ENCODE measurements around the gene AZGP1. TPM values are rescaled to one million over a fixed set of nuclear protein-coding genes. Genes with fewer than 3 reads are reported as not detected.

The AZGP1 gene
- not detected in 2 replicates for total RNA-seq

- H3K9me3 Mint-ChIP-seq: no peaks in the 10 kb centered on the region
These were observed at the start of gene AZGP1 for GRCh38 chr7:99975782-99976521. TSS of gene AZGP1 (minus strand) at chr7:99976031. CDS start at chr7:99976020, 11 bp downstream.

DNA sequence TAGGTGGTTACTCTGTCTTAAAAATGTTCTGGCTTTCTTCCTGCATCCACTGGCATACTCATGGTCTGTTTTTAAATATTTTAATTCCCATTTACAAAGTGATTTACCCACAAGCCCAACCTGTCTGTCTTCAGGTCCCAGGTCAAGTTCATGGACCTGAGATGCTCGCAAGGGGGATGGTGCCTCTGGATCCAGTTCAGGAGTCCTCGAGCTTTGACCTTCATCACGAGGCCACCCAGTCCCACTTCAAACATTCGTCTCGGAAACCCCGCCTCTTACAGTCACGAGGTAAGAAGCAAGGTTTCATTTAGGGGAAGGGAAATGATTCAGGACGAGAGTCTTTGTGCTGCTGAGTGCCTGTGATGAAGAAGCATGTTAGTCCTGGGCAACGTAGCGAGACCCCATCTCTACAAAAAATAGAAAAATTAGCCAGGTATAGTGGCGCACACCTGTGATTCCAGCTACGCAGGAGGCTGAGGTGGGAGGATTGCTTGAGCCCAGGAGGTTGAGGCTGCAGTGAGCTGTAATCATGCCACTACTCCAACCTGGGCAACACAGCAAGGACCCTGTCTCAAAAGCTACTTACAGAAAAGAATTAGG is 48.3 kb upstream of the AZGP1 start:
- Mint-ChIP-seq H3K36me3 (ENCODE audit: low read depth) (peaks cover 59% of the 10 kb centered on the region), H3K9me3 (no peaks in the 10 kb centered on the region), H3K4me1 (ENCODE audit: low read depth) (peaks cover 18% of the 10 kb centered on the region), H3K4me3 (ENCODE audit: low read depth) (no peak overlapping the region), H3K27me3 (ENCODE audit: low read depth) (no peaks in the 10 kb centered on the region), H3K27ac (no peak overlapping the region)
- intact Hi-C loops (cut with micrococcal nuclease): no loop called here
- no peak for DNase-seq (ENCODE audit: low spot score)

More at GRCh38 chr7:99975782-99976521, at the start of gene AZGP1:
- Mint-ChIP-seq H3K27ac (no peak within 1 kb of the TSS), H3K4me3 (ENCODE audit: low read depth) (no peak within 1 kb of the TSS), H3K36me3 (ENCODE audit: low read depth) (no peaks in the 10 kb centered on the region), H3K27me3 (ENCODE audit: low read depth) (peaks cover 9% of the 10 kb centered on the region), H3K4me1 (ENCODE audit: low read depth) (no peaks in the 10 kb centered on the region)
- DNase-seq (ENCODE audit: low spot score): no peak
- intact Hi-C loops (cut with micrococcal nuclease): loop anchor here (5.0 kb wide), 1 partner anchor 76 kb away; no protein-coding TSS in a partner anchor

- DNase-seq (ENCODE audit: low spot score): no peak
- H3K36me3 Mint-ChIP-seq (ENCODE audit: low read depth): peaks cover 57% of the 10 kb centered on the region
- intact Hi-C loops (cut with micrococcal nuclease): no loop called here
- H3K27me3 Mint-ChIP-seq (ENCODE audit: low read depth): no peaks in the 10 kb centered on the region
- no peaks in the 10 kb centered on the region for H3K9me3 Mint-ChIP-seq
- no peak overlapping the region for H3K4me3 Mint-ChIP-seq (ENCODE audit: low read depth)
- H3K27ac Mint-ChIP-seq: no peak overlapping the region
- peaks cover 18% of the 10 kb centered on the region for H3K4me1 Mint-ChIP-seq (ENCODE audit: low read depth)
These were observed 47.7 kb upstream of the AZGP1 start for GRCh38 chr7:100023526-100023925.

- Mint-ChIP-seq H3K27me3 (ENCODE audit: low read depth) (no peaks in the 10 kb centered on the region), H3K9me3 (no peaks in the 10 kb centered on the region), H3K27ac (no peak overlapping the region), H3K36me3 (ENCODE audit: low read depth) (peaks cover 52% of the 10 kb centered on the region), H3K4me1 (ENCODE audit: low read depth) (peaks cover 21% of the 10 kb centered on the region), H3K4me3 (ENCODE audit: low read depth) (no peak overlapping the region)
- no peak for DNase-seq (ENCODE audit: low spot score)
- intact Hi-C loops (cut with micrococcal nuclease): no loop called here
These were observed 46.8 kb upstream of the AZGP1 start for GRCh38 chr7:100022621-100023020.

GRCh38 chr7:100021297-100021696 is 45.5 kb upstream of the AZGP1 start:
- intact Hi-C loops (cut with micrococcal nuclease): no loop called here
- H3K4me3 Mint-ChIP-seq (ENCODE audit: low read depth): no peak overlapping the region
- peaks cover 30% of the 10 kb centered on the region for H3K4me1 Mint-ChIP-seq (ENCODE audit: low read depth)
- no peak overlapping the region for H3K27ac Mint-ChIP-seq
- DNase-seq (ENCODE audit: low spot score): no peak
- H3K9me3 Mint-ChIP-seq: no peaks in the 10 kb centered on the region
- peaks cover 56% of the 10 kb centered on the region for H3K36me3 Mint-ChIP-seq (ENCODE audit: low read depth)
- H3K27me3 Mint-ChIP-seq (ENCODE audit: low read depth): no peaks in the 10 kb centered on the region

GRCh38 chr7:100019908-100020307 is 44.1 kb upstream of the AZGP1 start:
- peaks cover 46% of the 10 kb centered on the region for H3K36me3 Mint-ChIP-seq (ENCODE audit: low read depth)
- intact Hi-C loops (cut with micrococcal nuclease): no loop called here
- DNase-seq (ENCODE audit: low spot score): no peak
- H3K27ac Mint-ChIP-seq: peak overlapping the region; percentile 73
- H3K4me1 Mint-ChIP-seq (ENCODE audit: low read depth): peaks cover 32% of the 10 kb centered on the region
- no peaks in the 10 kb centered on the region for H3K27me3 Mint-ChIP-seq (ENCODE audit: low read depth)
- H3K4me3 Mint-ChIP-seq (ENCODE audit: low read depth): no peak overlapping the region
- no peaks in the 10 kb centered on the region for H3K9me3 Mint-ChIP-seq

DNA sequence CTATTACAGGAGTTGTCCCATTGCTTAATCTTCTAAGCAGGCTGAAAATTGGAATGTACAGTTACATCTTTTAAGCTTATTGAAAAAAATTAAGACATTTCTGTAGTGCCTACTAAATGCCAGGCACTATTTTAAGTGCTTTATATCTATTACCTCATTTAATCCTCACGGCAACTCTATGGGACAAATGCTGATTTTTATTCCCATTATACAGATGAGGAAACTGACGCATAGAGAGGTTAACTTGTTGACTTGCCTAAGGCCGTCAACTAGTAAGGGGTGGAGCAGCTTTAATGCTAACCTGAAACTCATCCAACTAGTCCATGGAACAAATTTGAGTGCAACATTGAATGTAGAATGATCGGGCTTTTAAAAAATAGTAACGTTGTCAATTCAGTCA is 42.0 kb upstream of the AZGP1 start:
- H3K27ac Mint-ChIP-seq: peak overlapping the region; percentile 17
- intact Hi-C loops (cut with micrococcal nuclease): no loop called here
- no peak for DNase-seq (ENCODE audit: low spot score)
- H3K36me3 Mint-ChIP-seq (ENCODE audit: low read depth): peaks cover 29% of the 10 kb centered on the region
- no peaks in the 10 kb centered on the region for H3K9me3 Mint-ChIP-seq
- H3K4me1 Mint-ChIP-seq (ENCODE audit: low read depth): peaks cover 33% of the 10 kb centered on the region
- H3K4me3 Mint-ChIP-seq (ENCODE audit: low read depth): peak overlapping the region; percentile 26
- no peaks in the 10 kb centered on the region for H3K27me3 Mint-ChIP-seq (ENCODE audit: low read depth)

- Mint-ChIP-seq H3K27me3 (ENCODE audit: low read depth) (no peaks in the 10 kb centered on the region), H3K27ac (no peak overlapping the region), H3K4me3 (ENCODE audit: low read depth) (peak overlapping the region; percentile 26), H3K9me3 (no peaks in the 10 kb centered on the region), H3K4me1 (ENCODE audit: low read depth) (peaks cover 33% of the 10 kb centered on the region), H3K36me3 (ENCODE audit: low read depth) (peaks cover 23% of the 10 kb centered on the region)
- intact Hi-C loops (cut with micrococcal nuclease): no loop called here
- DNase-seq (ENCODE audit: low spot score): no peak
These were observed 41.5 kb upstream of the AZGP1 start for GRCh38 chr7:100017300-100017699.

DNA sequence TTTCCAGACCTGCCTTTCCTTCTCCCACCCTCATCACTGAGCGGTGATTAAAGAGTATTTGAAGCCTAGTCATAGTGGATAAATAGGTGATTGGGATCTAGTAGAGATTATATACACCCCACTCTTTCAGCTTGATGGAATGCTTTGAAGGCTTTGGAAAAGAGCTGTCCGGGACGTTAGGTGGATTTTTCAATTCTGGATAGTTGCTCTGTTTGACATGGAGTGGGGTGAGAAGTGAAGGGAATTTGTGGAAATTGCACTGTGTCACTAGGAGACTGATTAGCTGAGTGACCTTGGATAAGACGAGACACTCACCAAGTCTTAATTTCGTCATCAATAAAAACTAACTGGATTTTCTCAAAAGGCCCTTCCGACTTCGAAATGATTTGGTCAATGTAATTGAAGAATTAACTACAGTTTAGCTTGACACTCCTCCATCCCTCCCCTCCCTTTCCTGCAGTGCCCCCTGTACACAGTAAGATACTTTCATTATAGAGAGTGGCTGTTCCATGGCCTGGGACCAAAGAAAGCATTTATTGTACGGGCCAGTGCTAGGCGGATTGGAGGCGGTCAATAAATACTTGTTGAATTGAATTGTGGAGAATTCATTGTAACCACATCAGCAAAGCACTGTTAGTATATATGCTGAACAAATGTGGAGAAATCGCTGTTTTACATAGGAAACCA is 40.5 kb upstream of the AZGP1 start:
- Mint-ChIP-seq H3K27me3 (ENCODE audit: low read depth) (no peaks in the 10 kb centered on the region), H3K4me3 (ENCODE audit: low read depth) (peak overlapping the region; percentile 91), H3K36me3 (ENCODE audit: low read depth) (peaks cover 21% of the 10 kb centered on the region), H3K27ac (peak overlapping the region; percentile 95), H3K9me3 (no peaks in the 10 kb centered on the region), H3K4me1 (ENCODE audit: low read depth) (peaks cover 29% of the 10 kb centered on the region)
- intact Hi-C loops (cut with micrococcal nuclease): loop anchor here (1.0 kb wide), 1 partner anchor 33 kb away; the partner anchor contains the start of gene ZSCAN21
- no peak for DNase-seq (ENCODE audit: low spot score)

- peak; percentile 80 for DNase-seq (ENCODE audit: low spot score)
- Mint-ChIP-seq H3K27me3 (ENCODE audit: low read depth) (no peaks in the 10 kb centered on the region), H3K4me3 (ENCODE audit: low read depth) (peak within 1 kb of the TSS; percentile 91), H3K27ac (peak within 1 kb of the TSS; percentile 95), H3K9me3 (no peaks in the 10 kb centered on the region), H3K4me1 (ENCODE audit: low read depth) (peaks cover 28% of the 10 kb centered on the region), H3K36me3 (ENCODE audit: low read depth) (peaks cover 21% of the 10 kb centered on the region)
- intact Hi-C loops (cut with micrococcal nuclease): loop anchor here (1.0 kb wide), 2 partner anchors 18 to 34 kb away; partner anchors contain the start of gene ZSCAN21
These were observed 39.7 kb upstream of the AZGP1 start, which contains the start of gene ZKSCAN1 for GRCh38 chr7:100015232-100016214. TSS of gene ZKSCAN1 (plus strand) at chr7:100015596. CDS start at chr7:100023507, 7,911 bp downstream.

DNA sequence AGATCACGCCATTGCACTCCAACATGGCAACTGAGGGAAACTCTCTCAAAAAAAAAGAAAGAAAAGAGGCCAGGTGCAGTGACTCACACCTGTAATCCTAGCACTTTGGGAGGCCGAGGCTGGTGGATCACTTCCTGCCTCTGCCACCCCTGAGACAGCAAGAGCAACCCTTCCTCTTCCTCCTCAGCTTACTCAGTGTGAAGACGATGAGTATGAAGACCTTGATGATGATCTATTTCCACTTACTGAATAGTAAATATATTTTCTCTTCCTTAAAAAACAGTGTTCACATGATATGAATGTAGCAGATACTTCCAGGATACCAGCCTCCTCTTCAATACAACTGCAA is 37.5 kb upstream of the AZGP1 start:
- H3K27me3 Mint-ChIP-seq (ENCODE audit: low read depth): no peaks in the 10 kb centered on the region
- DNase-seq (ENCODE audit: low spot score): no peak
- intact Hi-C loops (cut with micrococcal nuclease): no loop called here
- H3K4me3 Mint-ChIP-seq (ENCODE audit: low read depth): no peak overlapping the region
- peaks cover 22% of the 10 kb centered on the region for H3K4me1 Mint-ChIP-seq (ENCODE audit: low read depth)
- H3K27ac Mint-ChIP-seq: no peak overlapping the region
- no peaks in the 10 kb centered on the region for H3K9me3 Mint-ChIP-seq
- H3K36me3 Mint-ChIP-seq (ENCODE audit: low read depth): peaks cover 15% of the 10 kb centered on the region
